OCI-LY7 (cell line): ENCODE results near the gene C5orf47. TPM values are rescaled to one million over a fixed set of nuclear protein-coding genes. Genes with fewer than 3 reads are reported as not detected.

ENCODE experiments used
- BruUV-seq: library from RNA; stranded (reverse); fragments of 400-500 nt; replicated peaks from 2 replicates; lab custom pipeline; 2021; lab: Mats Ljungman, UMichigan
- CTCF ChIA-PET: fragments of 300-600 bp; sonication (Branson Sonifier 250); formaldehyde crosslinking; loops from one replicate; lab custom pipeline; 2022; ENCODE audit warnings: antibody characterized with exemption; ENCODE audit not compliant: unreplicated experiment; lab: Charles Lee
- POLR2A ChIA-PET: fragments of 300-600 bp; sonication (Branson Sonifier 250); formaldehyde crosslinking; loops from one replicate; lab custom pipeline; 2022; ENCODE audit warnings: antibody characterized with exemption; lab: Charles Lee
- DNase-seq: peaks from one replicate; pipeline ENCODE4 v3.0.0-alpha.2; 2015; ENCODE audit warnings: low spot score
- H2AFZ ChIP-seq: fragments of 200-600 bp; sonication (generic), shearing (Covaris generic); 2 replicates; pipeline ENCODE4 v1.6.1; 2014; ENCODE audit warnings: mild to moderate bottlenecking, antibody characterized with exemption, low read length, moderate library complexity
- H3K27ac ChIP-seq: fragments of 200-600 bp; sonication (generic); 2 replicates; pipeline ENCODE4 v1.5.1; 2014; ENCODE audit warnings: mixed run types, low read depth, mild to moderate bottlenecking, moderate library complexity, low read length, inconsistent platforms; ENCODE audit not compliant: poor library complexity, severe bottlenecking
- H3K36me3 ChIP-seq: fragments of 200-600 bp; sonication (generic); 2 replicates; pipeline ENCODE4 v1.6.1; 2014; ENCODE audit warnings: mild to moderate bottlenecking, antibody characterized with exemption, low read length, moderate library complexity, mixed read lengths; ENCODE audit not compliant: insufficient read depth
- H3K4me1 ChIP-seq: fragments of 200-600 bp; sonication (generic); 2 replicates; pipeline ENCODE4 v1.5.1; 2014; ENCODE audit warnings: mild to moderate bottlenecking, low read length; ENCODE audit not compliant: insufficient read depth, poor library complexity, severe bottlenecking
- H3K4me2 ChIP-seq: fragments of 200-600 bp; sonication (generic); 2 replicates; pipeline ENCODE4 v1.6.1; 2014; ENCODE audit warnings: mild to moderate bottlenecking, low read length
- H3K4me3 ChIP-seq: fragments of 200-600 bp; sonication (generic); 2 replicates; pipeline ENCODE4 v1.5.1; 2014; ENCODE audit warnings: mild to moderate bottlenecking, low read depth, low read length; ENCODE audit not compliant: poor library complexity, severe bottlenecking
- H3K79me2 ChIP-seq: fragments of 200-600 bp; sonication (generic); 2 replicates; pipeline ENCODE4 v1.6.1; 2016; ENCODE audit warnings: low read depth, mild to moderate bottlenecking, low read length, moderate library complexity, mixed read lengths; ENCODE audit not compliant: insufficient read depth
- H3K9me2 ChIP-seq: fragments of 200-600 bp; sonication (generic); 2 replicates; pipeline ENCODE4 v1.6.1; 2016; ENCODE audit warnings: mild to moderate bottlenecking, low read length, mixed read lengths; ENCODE audit not compliant: insufficient read depth
- H3K9me3 ChIP-seq: fragments of 200-600 bp; sonication (generic); 2 replicates; pipeline ENCODE4 v1.6.1; 2014; ENCODE audit warnings: mild to moderate bottlenecking, mixed run types, low read length, mixed read lengths
- H4K20me1 ChIP-seq: fragments of 200-600 bp; sonication (generic); 2 replicates; pipeline ENCODE4 v1.6.1; 2014; ENCODE audit warnings: mild to moderate bottlenecking, antibody characterized with exemption, low read length, moderate library complexity, mixed read lengths; ENCODE audit not compliant: insufficient read depth
- CTCF ChIP-seq: fragments of 200-600 bp; sonication (generic); conservative IDR thresholded peaks from 2 replicates; pipeline ENCODE4 v1.5.1; 2014; ENCODE audit warnings: mild to moderate bottlenecking, antibody characterized with exemption, low read length, moderate library complexity, mixed read lengths
- EZH2phosphoT487 ChIP-seq: fragments of 200-600 bp; sonication (generic); IDR thresholded peaks from 2 replicates; pipeline ENCODE4 v1.6.1; 2018; ENCODE audit warnings: low read depth, borderline replicate concordance, mild to moderate bottlenecking, mixed run types, antibody characterized with exemption, low read length, moderate library complexity, mixed read lengths
- intact Hi-C: fragments of 100-400 bp; cut with micrococcal nuclease; formaldehyde crosslinking; loops from one replicate; pipeline ENCODE4 v1.10.0; 2022; ENCODE audit not compliant: unreplicated experiment
- total RNA-seq, 2 experiments: library from RNA; depleted of rRNA in 1 of 2; stranded (reverse); fragments of >200 nt in 1 of 2; shearing (Covaris generic) in 1 of 2; gene quantifications; 2 replicates each; pipeline ENCODE4 v1.2.3, GENCODE V29; 2014 to 2022

C5orf47 gene
- total RNA-seq, 2 experiments from 2014 or later, result not detected

GRCh38 chr5:173961418-173961817 is 27.6 kb upstream of the C5orf47 start:
- Histone ChIP-seq H3K27ac (no peak overlapping the region), H3K4me3 (no peak overlapping the region), H3K36me3 (peaks cover 27% of the 10 kb centered on the region), H3K9me2 (no peaks in the 10 kb centered on the region), H3K79me2 (no peaks in the 10 kb centered on the region), H2AFZ (no peak overlapping the region), H3K9me3 (no peaks in the 10 kb centered on the region), H4K20me1 (no peaks in the 10 kb centered on the region), H3K4me1 (no peaks in the 10 kb centered on the region), H3K4me2 (no peak overlapping the region)
- no peak for TF ChIP-seq EZH2phosphoT487
- TF ChIP-seq CTCF, result no peak
- intact Hi-C loops, result no loop called here
- POLR2A ChIA-PET, result no interaction called here
- CTCF ChIA-PET, result no interaction called here
- BruUV-seq, result no TSS peak
- DNase-seq, result no peak

- Histone ChIP-seq H3K4me2 (no peak overlapping the region), H3K36me3 (peaks cover 21% of the 10 kb centered on the region), H3K79me2 (no peaks in the 10 kb centered on the region), H3K9me2 (no peaks in the 10 kb centered on the region), H4K20me1 (no peaks in the 10 kb centered on the region), H3K4me1 (no peaks in the 10 kb centered on the region), H3K27ac (no peak overlapping the region), H3K9me3 (no peaks in the 10 kb centered on the region), H2AFZ (no peak overlapping the region), H3K4me3 (no peak overlapping the region)
- CTCF ChIA-PET, result no interaction called here
- no TSS peak for BruUV-seq
- no peak for DNase-seq
- intact Hi-C loops, result no loop called here
- TF ChIP-seq EZH2phosphoT487 (no peak), CTCF (no peak)
- POLR2A ChIA-PET, result interaction anchor here (1.0 to 1.1 kb wide), 2 partner anchors 18 to 27 kb away, joined by 3 to 4 read pairs; no protein-coding TSS in a partner anchor
Observed at GRCh38 chr5:173962436-173962972, 26.5 kb upstream of the C5orf47 start.

GRCh38 chr5:173963182-173963838 is 25.7 kb upstream of the C5orf47 start:
- no peaks in the 10 kb centered on the region for H3K4me1 ChIP-seq
- peaks cover 14% of the 10 kb centered on the region for H3K36me3 ChIP-seq
- no peak overlapping the region for H3K27ac ChIP-seq
- H3K4me3 ChIP-seq, result no peak overlapping the region
- H2AFZ ChIP-seq, result no peak overlapping the region
- no peak for DNase-seq
- H3K9me2 ChIP-seq, result no peaks in the 10 kb centered on the region
- H4K20me1 ChIP-seq, result no peaks in the 10 kb centered on the region
- intact Hi-C loops, result no loop called here
- CTCF ChIA-PET, result no interaction called here
- POLR2A ChIA-PET, result interaction anchor here (0.6 to 1.0 kb wide), 3 partner anchors 20 to 73 kb away, joined by 3 to 4 read pairs (median 4); no protein-coding TSS in a partner anchor
- no TSS peak for BruUV-seq
- H3K4me2 ChIP-seq, result no peak overlapping the region
- H3K9me3 ChIP-seq, result no peaks in the 10 kb centered on the region
- TF ChIP-seq EZH2phosphoT487 (no peak), CTCF (no peak)
- H3K79me2 ChIP-seq, result no peaks in the 10 kb centered on the region
